ENCODE data around the gene CYP3A7. TPM values are rescaled to one million over a fixed set of nuclear protein-coding genes. Genes with fewer than 3 reads are reported as not detected.
"Not testable (repeated sequence)": the region's sequence is repeated elsewhere in the genome, so short reads cannot be mapped to it uniquely, and the experiment has no call there.

CYP3A7 gene
- total RNA-seq, 1 experiment from 2014 or later, result not detected

DNA sequence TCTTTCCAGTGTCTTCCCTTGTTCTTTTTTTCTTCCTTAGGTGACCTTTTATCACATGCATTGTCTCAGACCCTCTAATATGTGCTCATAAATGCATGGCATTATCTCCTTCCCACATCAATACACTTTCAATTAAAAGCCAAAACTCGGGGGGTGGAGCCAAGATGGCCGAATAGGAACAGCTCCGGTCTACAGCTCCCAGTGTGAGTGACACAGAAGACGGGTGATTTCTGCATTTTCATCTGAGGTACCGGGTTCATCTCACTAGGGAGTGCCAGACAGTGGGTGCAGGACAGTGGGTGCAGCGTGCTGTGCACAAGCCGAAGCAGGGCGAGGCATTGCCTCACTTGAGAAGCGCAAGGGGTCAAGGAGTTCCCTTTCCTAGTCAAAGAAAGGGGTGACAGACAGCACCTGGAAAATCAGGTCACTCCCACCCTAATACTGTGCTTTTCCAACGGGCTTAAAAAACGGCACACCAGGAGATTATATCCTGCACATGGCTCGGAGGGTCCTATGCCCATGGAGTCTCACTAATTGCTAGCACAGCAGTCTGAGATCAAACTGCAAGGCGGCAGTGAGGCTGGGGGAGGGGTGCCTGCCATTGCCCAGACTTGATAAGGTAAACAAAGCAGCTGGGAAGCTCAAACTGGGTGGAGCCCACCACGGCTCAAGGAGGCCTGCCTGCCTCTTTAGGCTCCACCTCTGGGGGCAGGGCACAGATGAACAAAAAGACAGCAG is 49.0 kb downstream of the CYP3A7 start:
- H3T11ph ChIP-seq (ENCODE audit: low read length); H3K4me2 ChIP-seq (ENCODE audit: insufficient read depth, insufficient read length, low read length); H2BK15ac ChIP-seq (ENCODE audit: low read depth, low read length); H4K91ac ChIP-seq (ENCODE audit: insufficient read length, low read depth, low read length); H3K4ac ChIP-seq (ENCODE audit: low read depth, low read length); H3K56ac ChIP-seq (ENCODE audit: insufficient read length, low read depth, low read length); H3K79me1 ChIP-seq (ENCODE audit: insufficient read depth, low read depth, low read length, poor library complexity, severe bottlenecking); H3K4me1 ChIP-seq (ENCODE audit: insufficient read depth, low read length); H2BK12ac ChIP-seq (ENCODE audit: insufficient read length, low read depth, low read length); H4K5ac ChIP-seq (ENCODE audit: insufficient read length, low read depth, low read length); H4K8ac ChIP-seq (replicated peaks; ENCODE audit: insufficient read length, low read depth, low read length); H2BK20ac ChIP-seq (ENCODE audit: low read depth, low read length, poor library complexity, severe bottlenecking); H3K23ac ChIP-seq (ENCODE audit: insufficient read length, low read depth, low read length); H4K20me1 ChIP-seq (ENCODE audit: control insufficient read depth, insufficient read depth, insufficient read length); H2AK5ac ChIP-seq (ENCODE audit: insufficient read length, low read length); H3K27me3 ChIP-seq (ENCODE audit: insufficient read depth, low read length); H3K4me1 Mint-ChIP-seq; DNase-seq; H3K9ac ChIP-seq (ENCODE audit: extremely low read depth, insufficient read length, low read length); H3K9me3 ChIP-seq (ENCODE audit: control insufficient read depth, low read depth, low read length); H3K27ac ChIP-seq (ENCODE audit: insufficient read length, low read depth, low read length); H2BK5ac ChIP-seq (ENCODE audit: insufficient read length, low read length); H3K4me3 Mint-ChIP-seq; H2AFZ ChIP-seq (ENCODE audit: low read length); H3K79me2 ChIP-seq (ENCODE audit: insufficient read depth, low read length); H3K23me2 ChIP-seq (ENCODE audit: insufficient read length, low read depth, low read length, poor library complexity, severe bottlenecking); H2BK120ac ChIP-seq (ENCODE audit: low read depth, low read length, poor library complexity, severe bottlenecking); H3K14ac ChIP-seq (ENCODE audit: insufficient read depth, low read length); H3K27ac Mint-ChIP-seq; H3K18ac ChIP-seq (ENCODE audit: insufficient read length, low read depth, low read length): not testable (repeated sequence)
- no CpG with 5 or more reads among the region's 14 CpGs for WGBS (ENCODE audit: extremely low coverage, insufficient read length, low lambda C conversion rate)
- Mint-ChIP-seq H3K9me3 (peaks cover 22 to 30% of the 10 kb centered on the region in 2 experiments), H3K36me3 (ENCODE audit: insufficient read depth in 1 of 3, low read depth in 3 of 3) (peaks cover 11 to 20% (median 12%) of the 10 kb centered on the region in 3 experiments), H3K27me3 (ENCODE audit: low read depth) (peaks cover 24% of the 10 kb centered on the region)

All from H9 (cell line).